Calu3 (cell line): ENCODE results near the gene ID1. TPM values are rescaled to one million over a fixed set of nuclear protein-coding genes. Genes with fewer than 3 reads are reported as not detected.

Experiments
- Bru-seq: library from RNA; stranded (reverse); fragments of 400-500 nt; gene quantifications from one replicate; lab custom pipeline; 2021; lab: Mats Ljungman, UMichigan
- BruChase-seq, 2 experiments: library from RNA; stranded (reverse); fragments of 400-500 nt; gene quantifications; one replicate each; lab custom pipeline; 2021; lab: Mats Ljungman, UMichigan
- BruUV-seq: library from RNA; stranded (reverse); fragments of 400-500 nt; replicated peaks from 2 replicates; lab custom pipeline; 2021; lab: Mats Ljungman, UMichigan
- CTCF ChIA-PET: fragments of 300-600 bp; sonication (Branson Sonifier 250); formaldehyde crosslinking; loops from one replicate; lab custom pipeline; 2022; ENCODE audit warnings: antibody characterized with exemption; lab: Charles Lee
- DNase-seq: peaks from one replicate; pipeline ENCODE4 v3.0.0; 2022
- H3K27ac Mint-ChIP-seq: one replicate; pipeline ENCODE4 v1.8.0; 2022; ENCODE audit warnings: mixed read lengths; ENCODE audit not compliant: unreplicated experiment
- H3K27me3 Mint-ChIP-seq: one replicate; pipeline ENCODE4 v1.8.0; 2022; ENCODE audit warnings: mixed read lengths; ENCODE audit not compliant: unreplicated experiment
- H3K36me3 Mint-ChIP-seq: one replicate; pipeline ENCODE4 v1.8.0; 2022; ENCODE audit warnings: mild to moderate bottlenecking, moderate library complexity, mixed read lengths; ENCODE audit not compliant: insufficient read depth, unreplicated experiment
- H3K4me1 Mint-ChIP-seq: one replicate; pipeline ENCODE4 v1.8.0; 2022; ENCODE audit warnings: mild to moderate bottlenecking, low read depth, mixed read lengths; ENCODE audit not compliant: unreplicated experiment
- H3K4me3 Mint-ChIP-seq: one replicate; pipeline ENCODE4 v1.8.0; 2022; ENCODE audit warnings: mild to moderate bottlenecking, low read depth, moderate library complexity, mixed read lengths; ENCODE audit not compliant: unreplicated experiment
- H3K9me3 Mint-ChIP-seq: one replicate; pipeline ENCODE4 v1.8.0; 2022; ENCODE audit warnings: low read depth, mixed read lengths; ENCODE audit not compliant: unreplicated experiment
- intact Hi-C: fragments of 100-400 bp; cut with micrococcal nuclease; formaldehyde crosslinking; loops from one replicate; pipeline ENCODE4 v1.10.0; 2022; ENCODE audit not compliant: unreplicated experiment
- long read RNA-seq: library from polyadenylated mRNA; stranded (forward); transcript quantifications from one replicate; pipeline ENCODE4 v2.0.0, GENCODE V29; 2022
- total RNA-seq: library from RNA; stranded (reverse); gene quantifications from 2 replicates; pipeline ENCODE4 v1.2.3, GENCODE V29; 2022
- TF ChIP-seq, protein P1 (sequence below): fragments of 200-600 bp; IDR thresholded peaks from one replicate; pipeline ENCODE4 v1.8.0; 2022; ENCODE audit warnings: antibody characterized with exemption; ENCODE audit not compliant: unreplicated experiment

ID1 gene, protein sequence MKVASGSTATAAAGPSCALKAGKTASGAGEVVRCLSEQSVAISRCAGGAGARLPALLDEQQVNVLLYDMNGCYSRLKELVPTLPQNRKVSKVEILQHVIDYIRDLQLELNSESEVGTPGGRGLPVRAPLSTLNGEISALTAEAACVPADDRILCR
- total RNA-seq = 347 and 431 TPM in 2 replicates
- percentile 100 among the genes with signal in this experiment for Bru-seq, nascent RNA
- BruChase-seq, experiment 1, labeled RNA remaining after a 6-hour chase = percentile 98 among the genes with signal in this experiment
- BruChase-seq, experiment 2, labeled RNA remaining after a 2-hour chase = percentile 99 among the genes with signal in this experiment
- long read RNA-seq, transcript ID1-202 (2 exons, 994 nt) = major isoform, 206 of 269 reads
- long read RNA-seq, transcript ID1-201 (1 exons, 1,233 nt) = minor isoform, 58 of 269 reads
- long read RNA-seq, partial matches to known transcripts = 0 of 269 reads
- long read RNA-seq, other reads (novel, unspliced or antisense) = 5 of 269 reads

DNA sequence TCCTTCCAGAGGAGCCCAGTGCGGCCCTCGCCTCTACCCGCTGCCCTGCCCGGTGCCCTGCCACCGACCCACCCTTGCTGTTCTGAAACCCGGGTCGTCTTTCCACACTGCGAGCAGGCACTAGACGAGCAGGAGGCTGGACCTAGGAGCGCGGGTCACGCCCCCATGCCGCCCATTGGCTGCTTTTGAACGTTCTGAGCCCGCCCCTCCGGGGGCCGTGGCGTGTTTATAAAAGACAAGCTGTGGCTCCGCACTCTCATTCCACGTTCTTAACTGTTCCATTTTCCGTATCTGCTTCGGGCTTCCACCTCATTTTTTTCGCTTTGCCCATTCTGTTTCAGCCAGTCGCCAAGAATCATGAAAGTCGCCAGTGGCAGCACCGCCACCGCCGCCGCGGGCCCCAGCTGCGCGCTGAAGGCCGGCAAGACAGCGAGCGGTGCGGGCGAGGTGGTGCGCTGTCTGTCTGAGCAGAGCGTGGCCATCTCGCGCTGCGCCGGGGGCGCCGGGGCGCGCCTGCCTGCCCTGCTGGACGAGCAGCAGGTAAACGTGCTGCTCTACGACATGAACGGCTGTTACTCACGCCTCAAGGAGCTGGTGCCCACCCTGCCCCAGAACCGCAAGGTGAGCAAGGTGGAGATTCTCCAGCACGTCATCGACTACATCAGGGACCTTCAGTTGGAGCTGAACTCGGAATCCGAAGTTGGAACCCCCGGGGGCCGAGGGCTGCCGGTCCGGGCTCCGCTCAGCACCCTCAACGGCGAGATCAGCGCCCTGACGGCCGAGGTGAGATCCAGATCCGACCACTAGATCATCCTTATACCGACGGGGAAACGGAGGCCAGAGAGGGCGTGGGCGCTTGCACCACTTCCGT, at the start of gene ID1:
ID1 (plus strand) TSS at position 259 of the 871 bp plus-strand sequence; CDS start at position 358, 99 bp downstream.
- H3K4me3 Mint-ChIP-seq = peak within 1 kb of the TSS; percentile 98
- peak within 1 kb of the TSS; percentile 96 for H3K27ac Mint-ChIP-seq
- peaks cover 83% of the 10 kb centered on the region for H3K36me3 Mint-ChIP-seq
- TF ChIP-seq, protein P1, sequence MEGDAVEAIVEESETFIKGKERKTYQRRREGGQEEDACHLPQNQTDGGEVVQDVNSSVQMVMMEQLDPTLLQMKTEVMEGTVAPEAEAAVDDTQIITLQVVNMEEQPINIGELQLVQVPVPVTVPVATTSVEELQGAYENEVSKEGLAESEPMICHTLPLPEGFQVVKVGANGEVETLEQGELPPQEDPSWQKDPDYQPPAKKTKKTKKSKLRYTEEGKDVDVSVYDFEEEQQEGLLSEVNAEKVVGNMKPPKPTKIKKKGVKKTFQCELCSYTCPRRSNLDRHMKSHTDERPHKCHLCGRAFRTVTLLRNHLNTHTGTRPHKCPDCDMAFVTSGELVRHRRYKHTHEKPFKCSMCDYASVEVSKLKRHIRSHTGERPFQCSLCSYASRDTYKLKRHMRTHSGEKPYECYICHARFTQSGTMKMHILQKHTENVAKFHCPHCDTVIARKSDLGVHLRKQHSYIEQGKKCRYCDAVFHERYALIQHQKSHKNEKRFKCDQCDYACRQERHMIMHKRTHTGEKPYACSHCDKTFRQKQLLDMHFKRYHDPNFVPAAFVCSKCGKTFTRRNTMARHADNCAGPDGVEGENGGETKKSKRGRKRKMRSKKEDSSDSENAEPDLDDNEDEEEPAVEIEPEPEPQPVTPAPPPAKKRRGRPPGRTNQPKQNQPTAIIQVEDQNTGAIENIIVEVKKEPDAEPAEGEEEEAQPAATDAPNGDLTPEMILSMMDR = no peak
- peak; percentile 99 for DNase-seq
- H3K4me1 Mint-ChIP-seq = peaks cover 33% of the 10 kb centered on the region
- intact Hi-C loops = no loop called here
- peaks cover 11% of the 10 kb centered on the region for H3K27me3 Mint-ChIP-seq
- H3K9me3 Mint-ChIP-seq = no peaks in the 10 kb centered on the region
- BruUV-seq = TSS peak; percentile 94
- CTCF ChIA-PET = interaction anchor here (0.6 to 3.7 kb wide), 11 partner anchors 8 to 121 kb away, joined by 3 to 57 read pairs (median 21); no protein-coding TSS in a partner anchor

GRCh38 chr20:31559704-31560093, 45.4 kb upstream of the ID1 start:
- H3K27ac Mint-ChIP-seq = peak overlapping the region; percentile 98
- H3K9me3 Mint-ChIP-seq = no peaks in the 10 kb centered on the region
- BruUV-seq = no TSS peak
- CTCF ChIA-PET = interaction anchor here (0.7 to 25.3 kb wide), 11 partner anchors 8 to 75 kb away, joined by 3 to 1048 read pairs (median 11); partner anchors contain the start of genes HM13 and ID1
- peaks cover 100% of the 10 kb centered on the region for H3K36me3 Mint-ChIP-seq
- intact Hi-C loops = loop anchor here (1.0 to 5.0 kb wide), 3 partner anchors 33 to 163 kb away; partner anchors contain the start of gene BCL2L1
- H3K4me3 Mint-ChIP-seq = peak overlapping the region; percentile 49
- TF ChIP-seq, protein P1 = no peak
- peaks cover 55% of the 10 kb centered on the region for H3K4me1 Mint-ChIP-seq
- no peaks in the 10 kb centered on the region for H3K27me3 Mint-ChIP-seq
- no peak for DNase-seq

DNA sequence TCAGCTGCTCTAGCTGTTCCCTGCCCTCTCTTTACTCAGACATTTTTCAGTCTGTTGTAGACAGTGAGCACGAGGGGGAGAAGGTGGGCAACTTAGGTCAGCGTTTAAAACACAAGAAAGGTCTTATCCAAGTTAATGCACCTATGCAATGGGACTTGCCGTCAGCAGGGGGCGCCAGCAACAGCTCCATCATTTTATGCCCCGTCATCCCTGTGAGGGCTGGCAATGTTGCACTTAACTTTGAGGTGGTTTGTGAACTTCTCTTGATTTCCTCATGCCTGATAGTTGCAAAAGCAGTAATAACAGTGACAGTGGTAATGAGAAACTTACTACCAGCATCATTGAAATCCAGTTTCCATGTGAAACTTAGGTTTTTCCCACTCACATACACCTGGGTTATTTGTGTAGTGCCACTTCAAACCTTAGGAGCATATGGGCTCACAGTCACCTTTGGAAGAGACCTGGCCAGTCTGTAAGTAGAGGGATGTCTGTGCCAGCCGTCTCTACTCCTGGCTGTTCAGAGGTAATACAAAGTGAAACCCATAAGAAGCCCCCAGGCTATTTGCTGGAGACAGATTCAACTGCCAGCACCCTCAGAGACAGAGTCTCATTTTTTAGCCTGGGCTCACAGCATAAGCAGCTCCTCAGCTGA, 44.9 kb upstream of the ID1 start:
- peak overlapping the region; percentile 49 for H3K4me3 Mint-ChIP-seq

More for the DNA sequence above, 44.9 kb upstream of the ID1 start:
- TF ChIP-seq, protein P1 = peak; percentile 99
- H3K9me3 Mint-ChIP-seq = no peaks in the 10 kb centered on the region
- H3K27me3 Mint-ChIP-seq = no peaks in the 10 kb centered on the region
- peak; percentile 92 for DNase-seq
- peaks cover 100% of the 10 kb centered on the region for H3K36me3 Mint-ChIP-seq
- intact Hi-C loops = loop anchor here (1.0 to 5.0 kb wide), 3 partner anchors 33 to 162 kb away; partner anchors contain the start of gene BCL2L1
- BruUV-seq = TSS peak; percentile 96
- H3K4me1 Mint-ChIP-seq = peaks cover 56% of the 10 kb centered on the region
- CTCF ChIA-PET = interaction anchor here (0.6 to 25.3 kb wide), 15 partner anchors 9 to 164 kb away, joined by 3 to 1048 read pairs (median 11); partner anchors contain the start of genes HM13 and ID1
- peak overlapping the region; percentile 98 for H3K27ac Mint-ChIP-seq
